Epithelial cell of umbilical artery (primary cell): Measurements from ENCODE around the gene CDH11. TPM values are rescaled to one million over a fixed set of nuclear protein-coding genes. Genes with fewer than 3 reads are reported as not detected.

Experiments used
- total RNA-seq: library from RNA; depleted of rRNA; stranded (reverse); fragments of >200 nt; gene quantifications from 2 replicates; pipeline ENCODE4 v1.2.3, GENCODE V29; 2014

CDH11 gene, protein sequence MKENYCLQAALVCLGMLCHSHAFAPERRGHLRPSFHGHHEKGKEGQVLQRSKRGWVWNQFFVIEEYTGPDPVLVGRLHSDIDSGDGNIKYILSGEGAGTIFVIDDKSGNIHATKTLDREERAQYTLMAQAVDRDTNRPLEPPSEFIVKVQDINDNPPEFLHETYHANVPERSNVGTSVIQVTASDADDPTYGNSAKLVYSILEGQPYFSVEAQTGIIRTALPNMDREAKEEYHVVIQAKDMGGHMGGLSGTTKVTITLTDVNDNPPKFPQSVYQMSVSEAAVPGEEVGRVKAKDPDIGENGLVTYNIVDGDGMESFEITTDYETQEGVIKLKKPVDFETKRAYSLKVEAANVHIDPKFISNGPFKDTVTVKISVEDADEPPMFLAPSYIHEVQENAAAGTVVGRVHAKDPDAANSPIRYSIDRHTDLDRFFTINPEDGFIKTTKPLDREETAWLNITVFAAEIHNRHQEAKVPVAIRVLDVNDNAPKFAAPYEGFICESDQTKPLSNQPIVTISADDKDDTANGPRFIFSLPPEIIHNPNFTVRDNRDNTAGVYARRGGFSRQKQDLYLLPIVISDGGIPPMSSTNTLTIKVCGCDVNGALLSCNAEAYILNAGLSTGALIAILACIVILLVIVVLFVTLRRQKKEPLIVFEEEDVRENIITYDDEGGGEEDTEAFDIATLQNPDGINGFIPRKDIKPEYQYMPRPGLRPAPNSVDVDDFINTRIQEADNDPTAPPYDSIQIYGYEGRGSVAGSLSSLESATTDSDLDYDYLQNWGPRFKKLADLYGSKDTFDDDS
- total RNA-seq = 2.6 and 3.3 TPM in 2 replicates

DNA sequence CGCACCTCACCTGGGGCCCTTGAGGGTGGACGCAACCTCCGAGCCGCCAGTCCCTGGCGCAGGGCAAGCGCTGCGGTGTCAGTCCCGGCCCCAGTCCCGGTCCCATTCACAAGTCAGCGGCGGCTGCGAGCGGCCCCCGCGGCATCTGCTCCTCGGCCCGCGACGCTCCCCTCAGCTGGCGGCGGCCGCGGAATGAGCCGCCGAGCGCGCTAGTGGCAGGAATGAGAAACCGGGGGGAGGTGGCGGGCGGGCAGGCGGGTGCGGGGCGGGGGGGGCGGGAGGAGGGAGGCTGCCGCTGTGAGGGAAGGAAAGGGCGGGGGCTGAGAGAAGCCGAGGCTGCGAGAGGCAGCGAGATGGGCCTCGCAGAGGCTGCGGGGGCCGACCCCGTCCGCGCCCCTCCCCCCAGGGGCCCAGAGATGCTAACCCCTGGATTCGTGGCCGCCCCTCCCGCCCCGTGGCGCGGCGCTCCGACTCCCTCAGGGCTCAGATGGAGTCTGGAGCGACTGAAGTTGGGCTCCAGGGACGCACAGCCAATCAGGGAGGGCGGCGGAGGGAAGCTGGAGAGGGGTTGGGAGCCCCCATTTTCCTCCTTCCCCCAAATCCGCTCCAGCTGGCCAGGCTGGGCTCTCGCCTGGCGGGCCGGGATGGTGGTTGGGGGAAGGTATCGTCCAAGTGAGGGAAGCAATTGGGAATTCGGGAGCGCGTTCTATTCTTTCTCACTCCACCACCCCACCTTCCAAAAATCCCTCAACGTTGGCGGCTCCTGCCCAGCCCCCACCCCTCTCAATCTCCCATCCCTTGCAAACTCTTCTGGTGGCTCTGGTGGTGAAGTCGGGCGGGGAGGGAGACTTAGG lies at the start of gene CDH11:
Gene CDH11 (minus strand): TSS at position 194 of the 854 bp plus-strand sequence. CDS start 117,194 bp downstream, outside the sequence.

